Right atrium auricular region (tissue), 2 donors: ENCODE data around the gene NHP2. TPM values are rescaled to one million over a fixed set of nuclear protein-coding genes. Genes with fewer than 3 reads are reported as not detected.

Experiments
- DNase-seq: peaks from one replicate; pipeline ENCODE4 v3.0.0-alpha.2; 2019; ENCODE audit warnings: low spot score
- H3K27ac ChIP-seq, 2 donors: fragments of 200-600 bp; sonication (generic); 1 replicate in 1 of 2; 2 replicates in 1 of 2; pipeline ENCODE4 v1.5.1; 2016 to 2019
- H3K27me3 ChIP-seq, 2 donors: fragments of 200-600 bp; sonication (generic); one replicate each; pipeline versions ENCODE4 v1.5.1 to v1.6.0; 2017 to 2019
- H3K36me3 ChIP-seq: fragments of 200-600 bp; sonication (generic); one replicate; pipeline ENCODE4 v1.5.1; 2016
- H3K4me1 ChIP-seq, 2 donors: fragments of 200-600 bp; sonication (generic); one replicate each; pipeline versions ENCODE4 v1.5.1 to v1.6.0; 2017 to 2019
- H3K4me3 ChIP-seq, 2 donors: fragments of 200-600 bp; sonication (generic); 1 replicate in 1 of 2; 2 replicates in 1 of 2; pipeline ENCODE4 v1.5.1; 2017 to 2019; ENCODE audit warnings: mild to moderate bottlenecking in 1 of 2, moderate library complexity in 1 of 2
- H3K9me3 ChIP-seq, 2 donors: fragments of 200-600 bp; sonication (generic); one replicate each; pipeline ENCODE4 v1.5.1; 2019
- CTCF ChIP-seq, 2 donors: fragments of 200-600 bp; sonication (generic); IDR thresholded peaks; one replicate each; pipeline ENCODE4 v1.5.1; 2019; ENCODE audit warnings: antibody characterized with exemption in 2 of 2
- total RNA-seq, 2 donors: library from RNA; depleted of rRNA; stranded (reverse); fragments of >200 nt; gene quantifications; one replicate each; pipeline ENCODE4 v1.1.0, GENCODE V29; 2016

The NHP2 gene
- total RNA-seq, 2 donors from 2014 or later, result 125 to 151 TPM

GRCh38 chr5:178121391-178122276, 32.1 kb downstream of the NHP2 start:
- no peaks in the 10 kb centered on the region for H3K9me3 ChIP-seq
- H3K4me3 ChIP-seq, result peak overlapping the region in 1 of 2 donors; percentile 21
- TF ChIP-seq CTCF (IDR thresholded peaks at IDR 0.05), result no peak
- H3K4me1 ChIP-seq, result peaks cover 0 to 22% of the 10 kb centered on the region in 2 donors
- H3K27me3 ChIP-seq, result no peaks in the 10 kb centered on the region
- no peaks in the 10 kb centered on the region for H3K36me3 ChIP-seq
- no peak for DNase-seq
- no peak overlapping the region for H3K27ac ChIP-seq

DNA sequence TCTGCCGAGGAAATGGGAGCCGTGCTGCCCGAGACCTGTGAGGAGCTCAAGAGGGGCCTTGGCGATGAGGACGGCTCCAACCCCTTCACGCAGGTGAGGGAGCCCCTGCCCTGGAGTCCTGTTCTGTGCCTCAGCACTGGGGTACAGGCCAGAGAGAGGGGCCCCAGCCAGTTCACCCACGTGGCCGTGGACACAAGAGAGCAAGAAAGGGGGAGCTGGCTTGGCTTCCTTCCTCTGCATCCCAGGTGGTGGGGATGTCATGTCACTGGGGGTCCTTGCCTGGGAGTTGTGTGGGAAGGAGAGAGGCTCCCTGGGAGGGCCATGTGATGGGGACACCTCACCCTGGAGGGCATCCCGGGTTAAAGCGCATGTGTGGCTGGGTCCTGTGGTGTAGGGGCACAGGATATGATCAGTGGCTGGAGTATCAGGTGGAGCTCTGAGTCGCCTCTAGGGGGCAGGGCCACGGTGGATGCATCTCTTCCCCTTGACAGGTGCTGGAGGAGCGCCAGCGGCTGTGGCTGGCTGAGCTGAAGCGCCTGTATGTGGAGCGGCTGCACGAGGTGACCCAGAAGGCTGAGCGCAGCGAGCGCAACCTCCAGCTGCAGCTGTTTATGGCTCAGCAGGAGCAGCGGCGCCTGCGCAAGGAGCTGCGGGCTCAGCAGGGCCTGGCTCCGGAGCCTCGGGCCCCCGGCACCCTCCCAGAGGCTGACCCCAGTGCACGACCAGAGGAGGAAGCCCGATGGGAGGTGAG, 32.9 kb downstream of the NHP2 start:
- no peaks in the 10 kb centered on the region for H3K27me3 ChIP-seq
- peak overlapping the region in 1 of 2 donors; percentile 21 for H3K4me3 ChIP-seq
- TF ChIP-seq CTCF (IDR thresholded peaks at IDR 0.05), result peak in 1 of 2 donors; percentile 53
- H3K9me3 ChIP-seq, result no peaks in the 10 kb centered on the region
- peaks cover 0 to 24% of the 10 kb centered on the region in 2 donors for H3K4me1 ChIP-seq
- DNase-seq, result no peak
- H3K27ac ChIP-seq, result no peak overlapping the region
- no peaks in the 10 kb centered on the region for H3K36me3 ChIP-seq

- H3K27ac ChIP-seq, result no peak overlapping the region
- H3K36me3 ChIP-seq, result no peaks in the 10 kb centered on the region
- no peak overlapping the region for H3K4me3 ChIP-seq
- H3K27me3 ChIP-seq, result peaks cover 3 to 6% of the 10 kb centered on the region in 2 donors
- H3K9me3 ChIP-seq, result no peaks in the 10 kb centered on the region
- no peak for DNase-seq
- H3K4me1 ChIP-seq, result peaks cover 0 to 25% of the 10 kb centered on the region in 2 donors
- TF ChIP-seq CTCF (IDR thresholded peaks at IDR 0.05), result no peak
Observed at GRCh38 chr5:178119915-178120606, 33.6 kb downstream of the NHP2 start.

DNA sequence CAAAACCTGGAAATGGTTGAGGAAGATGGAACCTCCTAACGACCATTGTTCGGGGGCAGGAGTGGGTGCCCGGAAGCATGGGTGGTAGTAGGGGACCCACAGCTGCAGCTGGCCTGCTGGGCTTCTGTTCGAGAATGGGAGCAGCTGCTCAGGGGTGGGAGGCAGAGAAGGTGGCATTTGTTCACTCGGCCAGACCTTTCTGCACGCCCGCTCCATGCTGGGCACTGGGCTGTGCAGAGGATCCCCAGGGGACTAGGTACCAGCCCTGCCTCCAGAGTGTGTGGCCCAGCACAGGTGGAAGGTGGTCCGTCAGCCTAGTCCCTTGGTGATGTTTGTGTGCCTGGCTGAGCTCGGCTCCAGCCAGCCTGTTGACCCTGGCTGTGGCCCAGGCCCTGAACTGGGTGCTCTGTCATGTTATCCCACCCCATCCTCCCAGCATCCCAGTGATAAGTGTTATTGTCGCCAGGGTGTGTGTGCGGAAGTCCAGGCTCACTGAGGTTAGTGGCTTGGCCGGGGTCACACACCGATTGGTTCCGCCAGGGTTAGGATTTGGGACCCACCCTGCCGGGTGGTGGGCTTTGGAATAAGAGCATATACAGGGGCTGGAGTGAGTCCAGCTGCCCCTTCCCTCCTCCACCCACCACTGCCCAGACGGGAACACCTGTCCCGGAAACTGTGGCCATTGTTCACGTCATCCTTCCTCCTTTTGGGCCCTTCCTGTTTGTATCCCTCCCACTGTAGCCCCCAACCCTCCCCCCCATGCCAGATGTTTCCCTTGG, 35.6 kb downstream of the NHP2 start:
- Histone ChIP-seq H3K9me3 (no peaks in the 10 kb centered on the region), H3K27me3 (peaks cover 8 to 24% of the 10 kb centered on the region in 2 donors), H3K4me1 (peaks cover 0 to 41% of the 10 kb centered on the region in 2 donors), H3K36me3 (no peaks in the 10 kb centered on the region), H3K4me3 (no peak overlapping the region), H3K27ac (no peak overlapping the region)
- TF ChIP-seq CTCF (IDR thresholded peaks at IDR 0.05), result no peak
- DNase-seq, result no peak
